Subcutaneous adipose tissue (tissue), 4 donors: ENCODE results near the gene OLFM3. TPM values are rescaled to one million over a fixed set of nuclear protein-coding genes. Genes with fewer than 3 reads are reported as not detected.

Source experiments
- CTCF ChIP-seq: fragments of 450-650 bp; IDR thresholded peaks from one replicate; pipeline ENCODE4 v1.5.1; 2016; ENCODE audit warnings: low read depth, mild to moderate bottlenecking, control low read depth, antibody characterized with exemption, moderate library complexity
- small RNA-seq: library from RNA; depleted of rRNA; stranded (forward); fragments of <200 nt; gene quantifications from one replicate; pipeline ENCODE3, GENCODE V24; 2016
- total RNA-seq, 4 donors: library from RNA; depleted of rRNA; stranded (reverse); fragments of >200 nt; gene quantifications; one replicate each; pipeline ENCODE4 v1.1.0, GENCODE V29; 2016

The OLFM3 gene
- total RNA-seq, 4 donors from 2014 or later: not detected

GRCh38 chr1:101781201-101781831, 215.4 kb downstream of the OLFM3 start:
- no peak for TF ChIP-seq CTCF

- TF ChIP-seq CTCF: no peak
Observed at GRCh38 chr1:101769520-101769919, 227.2 kb downstream of the OLFM3 start.

GRCh38 chr1:101757985-101758384, 238.7 kb downstream of the OLFM3 start:
- TF ChIP-seq CTCF: no peak

GRCh38 chr1:101756411-101756810, 240.3 kb downstream of the OLFM3 start:
- no peak for TF ChIP-seq CTCF

Small RNA genes within 50 kb of the gene (small RNA-seq; reads per million reads assigned to genes)
- gene RNU6-352P: not detected
